Sigmoid colon (tissue), 4 donors: Measurements from ENCODE around the gene SULT4A1.

Source experiments
- EP300 ChIP-seq, 4 donors: sonication (generic); formaldehyde crosslinking; IDR thresholded peaks; one replicate each; pipeline ENCODE4 v1.6.1; 2017; ENCODE audit warnings: antibody characterized with exemption in 4 of 4
- POLR2A ChIP-seq, 2 donors: fragments of 450-650 bp; IDR thresholded peaks; one replicate each; pipeline ENCODE4 v1.6.1; 2016; ENCODE audit warnings: antibody characterized with exemption in 2 of 2, mild to moderate bottlenecking in 2 of 2, moderate library complexity in 2 of 2
- POLR2AphosphoS5 ChIP-seq, 4 donors: sonication (generic); formaldehyde crosslinking; IDR thresholded peaks; one replicate each; pipeline ENCODE4 v1.6.1; 2017; ENCODE audit warnings: antibody characterized with exemption in 4 of 4
- TF ChIP-seq, protein P1 (sequence below), 4 experiments: fragments of 450-650 bp in 3 of 4; fragments of 200-600 bp in 1 of 4; IDR thresholded peaks; one replicate each; pipeline ENCODE4 v1.5.1; 2016 to 2019; ENCODE audit warnings: antibody characterized with exemption in 4 of 4, mild to moderate bottlenecking in 3 of 4, moderate library complexity in 2 of 4

DNA sequence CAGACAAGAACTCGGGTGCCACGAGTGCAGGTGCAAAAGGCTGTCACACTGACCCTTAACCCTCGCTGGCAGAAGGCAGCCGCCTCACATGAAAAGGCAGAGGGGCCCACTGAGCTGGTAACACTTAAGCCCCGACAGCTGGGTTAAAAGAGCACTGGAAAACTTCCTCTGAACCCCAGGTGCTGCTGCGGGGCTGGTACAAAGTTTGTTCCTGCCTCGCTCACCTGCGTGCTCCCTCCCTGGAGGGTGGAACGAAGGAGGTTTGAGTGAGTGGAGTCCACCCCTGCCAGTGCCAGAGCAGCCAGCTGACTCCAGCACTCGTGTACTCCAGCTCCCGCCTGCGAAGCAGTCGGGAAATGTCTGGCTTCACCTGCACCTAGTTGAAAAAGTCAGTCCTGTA, 12.6 kb downstream of the SULT4A1 start:
- TF ChIP-seq POLR2A (IDR thresholded peaks at IDR 0.05) (no peak), EP300 (IDR thresholded peaks at IDR 0.05) (no peak), POLR2AphosphoS5 (IDR thresholded peaks at IDR 0.05) (no peak)
- TF ChIP-seq, protein P1, sequence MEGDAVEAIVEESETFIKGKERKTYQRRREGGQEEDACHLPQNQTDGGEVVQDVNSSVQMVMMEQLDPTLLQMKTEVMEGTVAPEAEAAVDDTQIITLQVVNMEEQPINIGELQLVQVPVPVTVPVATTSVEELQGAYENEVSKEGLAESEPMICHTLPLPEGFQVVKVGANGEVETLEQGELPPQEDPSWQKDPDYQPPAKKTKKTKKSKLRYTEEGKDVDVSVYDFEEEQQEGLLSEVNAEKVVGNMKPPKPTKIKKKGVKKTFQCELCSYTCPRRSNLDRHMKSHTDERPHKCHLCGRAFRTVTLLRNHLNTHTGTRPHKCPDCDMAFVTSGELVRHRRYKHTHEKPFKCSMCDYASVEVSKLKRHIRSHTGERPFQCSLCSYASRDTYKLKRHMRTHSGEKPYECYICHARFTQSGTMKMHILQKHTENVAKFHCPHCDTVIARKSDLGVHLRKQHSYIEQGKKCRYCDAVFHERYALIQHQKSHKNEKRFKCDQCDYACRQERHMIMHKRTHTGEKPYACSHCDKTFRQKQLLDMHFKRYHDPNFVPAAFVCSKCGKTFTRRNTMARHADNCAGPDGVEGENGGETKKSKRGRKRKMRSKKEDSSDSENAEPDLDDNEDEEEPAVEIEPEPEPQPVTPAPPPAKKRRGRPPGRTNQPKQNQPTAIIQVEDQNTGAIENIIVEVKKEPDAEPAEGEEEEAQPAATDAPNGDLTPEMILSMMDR (IDR thresholded peaks at IDR 0.05): no peak
